ENCODE measurements around the gene LCTL. TPM values are rescaled to one million over a fixed set of nuclear protein-coding genes. Genes with fewer than 3 reads are reported as not detected.

LCTL gene
- total and polyA plus RNA-seq, 2 of the 8 experiments (the other 6 are each of a cell fraction or from before 2014, with no cell fraction given) = 5.5 to 6.2 TPM

DNA sequence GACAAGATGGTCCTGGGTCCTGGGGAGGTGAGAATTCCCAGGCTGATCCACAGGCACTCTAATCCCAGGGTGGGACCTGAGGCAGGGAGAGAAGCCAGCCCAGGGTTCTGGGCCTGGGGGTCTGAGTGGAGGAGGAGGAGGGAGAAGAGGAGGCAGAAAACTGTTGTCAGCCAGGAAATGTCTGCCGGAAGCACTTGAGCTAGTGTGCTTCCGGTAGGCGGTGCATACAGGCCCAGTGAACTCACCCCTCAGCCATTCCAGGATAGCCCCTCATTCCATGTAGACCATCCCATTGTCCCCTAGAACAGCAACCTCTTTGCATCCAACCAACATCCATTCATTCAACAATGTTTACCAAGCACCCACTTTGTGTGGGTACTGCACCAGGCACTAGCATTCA lies 47.9 kb upstream of the LCTL start:
- no peak for FAIRE-seq
- no peak overlapping the region for H2AFZ ChIP-seq (ENCODE audit: low read length)
- no peak overlapping the region for H3K18ac ChIP-seq (ENCODE audit: extremely low read depth, low read length)
- H2BK12ac ChIP-seq (ENCODE audit: low read depth, low read length) = no peak overlapping the region
- H4K91ac ChIP-seq (replicated peaks; ENCODE audit: insufficient read length, low read length) = no peak overlapping the region
- no peak overlapping the region for H3K4me2 ChIP-seq (ENCODE audit: insufficient read depth in 1 of 2, low read depth in 2 of 2, low read length in 2 of 2)
- no peak overlapping the region for H3K56ac ChIP-seq (replicated peaks; ENCODE audit: insufficient read length, low read depth, low read length)
- no peaks in the 10 kb centered on the region for H3K36me3 ChIP-seq (ENCODE audit: control insufficient read depth in 2 of 4, insufficient read depth in 4 of 4, low read length in 3 of 4)
- H2BK15ac ChIP-seq (ENCODE audit: low read length) = no peak overlapping the region
- CTCF ChIA-PET (ENCODE audit: partially characterized antibody) = interaction anchor here (0.5 to 22.4 kb wide), 5 partner anchors 9 to 238 kb away, joined by 3 to 361 read pairs (median 6); partner anchors contain the start of gene SMAD6
- H2BK5ac ChIP-seq (ENCODE audit: low read depth, low read length) = no peak overlapping the region
- no peak for TF ChIP-seq JUND (IDR thresholded peaks at IDR 0.05; ENCODE audit: low read length)
- TF ChIP-seq EGR1 (IDR thresholded peaks at IDR 0.05; ENCODE audit: borderline replicate concordance, low read depth, low read length) = no peak
- TF ChIP-seq PHF8 (conservative IDR thresholded peaks at IDR 0.05; ENCODE audit: low read depth, low read length) = no peak
- TF ChIP-seq CREB1 (IDR thresholded peaks at IDR 0.05) = no peak
- no peaks in the 10 kb centered on the region for H4K20me1 ChIP-seq (replicated peaks in 1 of 2; ENCODE audit: control insufficient read depth in 1 of 2, insufficient read depth in 2 of 2, low read length in 2 of 2)
- POLR2A ChIA-PET (ENCODE audit: partially characterized antibody) = interaction anchor here (1.4 kb wide), 1 partner anchor 10 kb away, joined by 3 read pairs; no protein-coding TSS in a partner anchor
- no peaks in the 10 kb centered on the region for H3K9me3 ChIP-seq (ENCODE audit: insufficient read depth in 2 of 2, low read depth in 1 of 2, low read length in 1 of 2)
- H2AK5ac ChIP-seq (ENCODE audit: low read depth, low read length) = no peak overlapping the region
- no peak overlapping the region for H2BK120ac ChIP-seq (replicated peaks; ENCODE audit: low read depth, low read length)
- H3K27ac ChIP-seq (ENCODE audit: low read depth, low read length) = no peak overlapping the region
- no peaks in the 10 kb centered on the region for H3K79me1 ChIP-seq (ENCODE audit: low read depth, low read length)
- no peaks in the 10 kb centered on the region for H3K79me2 ChIP-seq (ENCODE audit: control insufficient read depth in 1 of 2, insufficient read depth in 2 of 2, low read length in 2 of 2)
- no peaks in the 10 kb centered on the region for H3K23me2 ChIP-seq (ENCODE audit: low read depth, low read length)
- no peak overlapping the region for H3K4ac ChIP-seq (replicated peaks; ENCODE audit: insufficient read length, low read depth, low read length)
- H3K4me1 ChIP-seq (replicated peaks in 1 of 4; ENCODE audit: control insufficient read depth in 3 of 4, insufficient read depth in 4 of 4, low read length in 3 of 4) = peaks cover 0 to 5% (median 0%) of the 10 kb centered on the region in 4 experiments; a peak in 2 of 7 replicates
- H3K27me3 ChIP-seq (replicated peaks in 1 of 4; ENCODE audit: control insufficient read depth in 3 of 4, extremely low read depth in 1 of 4, insufficient read depth in 3 of 4, low read length in 3 of 4) = no peaks in the 10 kb centered on the region
- H3K9ac ChIP-seq (replicated peaks in 1 of 4; ENCODE audit: extremely low read depth in 1 of 4, low read depth in 3 of 4, low read length in 3 of 4) = no peak overlapping the region
- H3K23ac ChIP-seq (ENCODE audit: insufficient read length) = no peak overlapping the region
- H2BK20ac ChIP-seq (ENCODE audit: low read length) = no peak overlapping the region
- H3K14ac ChIP-seq (ENCODE audit: insufficient read length) = no peak overlapping the region
- 82% methylated on average over 3 of the region's 3 CpGs; no CpG with 5 or more reads in 1 of the 2 experiments for WGBS, 2 experiments (ENCODE audit: extremely low coverage in 1 of 2, insufficient coverage in 1 of 2, insufficient read length in 1 of 2, insufficient replicate concordance in 2 of 2, low coverage in 1 of 2, low lambda C conversion rate in 2 of 2, missing lambda C conversion rate in 1 of 2)
- H4K8ac ChIP-seq (ENCODE audit: extremely low read depth, insufficient read depth, low read length) = no peak overlapping the region
- no peak for DNase-seq (ENCODE audit: low read depth in 1 of 2, low spot score in 2 of 2)
- no peak overlapping the region for H3K4me3 ChIP-seq (ENCODE audit: extremely low read depth in 1 of 4, insufficient read depth in 2 of 4, low read depth in 3 of 4, low read length in 4 of 4)
- no peak overlapping the region for H4K5ac ChIP-seq (ENCODE audit: insufficient read length, low read depth, low read length)

Measured in H1 (cell line).